ENCODE results near the gene GPR17.

- TF ChIP-seq, protein P1, sequence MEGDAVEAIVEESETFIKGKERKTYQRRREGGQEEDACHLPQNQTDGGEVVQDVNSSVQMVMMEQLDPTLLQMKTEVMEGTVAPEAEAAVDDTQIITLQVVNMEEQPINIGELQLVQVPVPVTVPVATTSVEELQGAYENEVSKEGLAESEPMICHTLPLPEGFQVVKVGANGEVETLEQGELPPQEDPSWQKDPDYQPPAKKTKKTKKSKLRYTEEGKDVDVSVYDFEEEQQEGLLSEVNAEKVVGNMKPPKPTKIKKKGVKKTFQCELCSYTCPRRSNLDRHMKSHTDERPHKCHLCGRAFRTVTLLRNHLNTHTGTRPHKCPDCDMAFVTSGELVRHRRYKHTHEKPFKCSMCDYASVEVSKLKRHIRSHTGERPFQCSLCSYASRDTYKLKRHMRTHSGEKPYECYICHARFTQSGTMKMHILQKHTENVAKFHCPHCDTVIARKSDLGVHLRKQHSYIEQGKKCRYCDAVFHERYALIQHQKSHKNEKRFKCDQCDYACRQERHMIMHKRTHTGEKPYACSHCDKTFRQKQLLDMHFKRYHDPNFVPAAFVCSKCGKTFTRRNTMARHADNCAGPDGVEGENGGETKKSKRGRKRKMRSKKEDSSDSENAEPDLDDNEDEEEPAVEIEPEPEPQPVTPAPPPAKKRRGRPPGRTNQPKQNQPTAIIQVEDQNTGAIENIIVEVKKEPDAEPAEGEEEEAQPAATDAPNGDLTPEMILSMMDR (IDR thresholded peaks at IDR 0.05; ENCODE audit: low read depth, low read length, missing input control): no peak
- TF ChIP-seq MAX (IDR thresholded peaks at IDR 0.05) (no peak), SP1 (IDR thresholded peaks at IDR 0.05) (no peak), ATF3 (IDR thresholded peaks at IDR 0.05) (no peak), GABPA (IDR thresholded peaks at IDR 0.05 in 1 of 2, conservative IDR thresholded peaks at IDR 0.05 in 1 of 2) (no peak)
- TF ChIP-seq, protein P2, sequence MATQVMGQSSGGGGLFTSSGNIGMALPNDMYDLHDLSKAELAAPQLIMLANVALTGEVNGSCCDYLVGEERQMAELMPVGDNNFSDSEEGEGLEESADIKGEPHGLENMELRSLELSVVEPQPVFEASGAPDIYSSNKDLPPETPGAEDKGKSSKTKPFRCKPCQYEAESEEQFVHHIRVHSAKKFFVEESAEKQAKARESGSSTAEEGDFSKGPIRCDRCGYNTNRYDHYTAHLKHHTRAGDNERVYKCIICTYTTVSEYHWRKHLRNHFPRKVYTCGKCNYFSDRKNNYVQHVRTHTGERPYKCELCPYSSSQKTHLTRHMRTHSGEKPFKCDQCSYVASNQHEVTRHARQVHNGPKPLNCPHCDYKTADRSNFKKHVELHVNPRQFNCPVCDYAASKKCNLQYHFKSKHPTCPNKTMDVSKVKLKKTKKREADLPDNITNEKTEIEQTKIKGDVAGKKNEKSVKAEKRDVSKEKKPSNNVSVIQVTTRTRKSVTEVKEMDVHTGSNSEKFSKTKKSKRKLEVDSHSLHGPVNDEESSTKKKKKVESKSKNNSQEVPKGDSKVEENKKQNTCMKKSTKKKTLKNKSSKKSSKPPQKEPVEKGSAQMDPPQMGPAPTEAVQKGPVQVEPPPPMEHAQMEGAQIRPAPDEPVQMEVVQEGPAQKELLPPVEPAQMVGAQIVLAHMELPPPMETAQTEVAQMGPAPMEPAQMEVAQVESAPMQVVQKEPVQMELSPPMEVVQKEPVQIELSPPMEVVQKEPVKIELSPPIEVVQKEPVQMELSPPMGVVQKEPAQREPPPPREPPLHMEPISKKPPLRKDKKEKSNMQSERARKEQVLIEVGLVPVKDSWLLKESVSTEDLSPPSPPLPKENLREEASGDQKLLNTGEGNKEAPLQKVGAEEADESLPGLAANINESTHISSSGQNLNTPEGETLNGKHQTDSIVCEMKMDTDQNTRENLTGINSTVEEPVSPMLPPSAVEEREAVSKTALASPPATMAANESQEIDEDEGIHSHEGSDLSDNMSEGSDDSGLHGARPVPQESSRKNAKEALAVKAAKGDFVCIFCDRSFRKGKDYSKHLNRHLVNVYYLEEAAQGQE (IDR thresholded peaks at IDR 0.05): no peak
Observed at GRCh38 chr2:127685410-127686080, 39.6 kb downstream of the GPR17 start.

Data from liver (tissue), 3 donors.